GM10266 (cell line): ENCODE measurements around the gene ING3.

Experiments used
- DNase-seq: peaks from one replicate; pipeline ENCODE4 v3.0.0; 2012; ENCODE audit errors: extremely low spot score
- CTCF ChIP-seq: IDR thresholded peaks from 2 replicates; pipeline ENCODE4 v1.5.1; 2012; ENCODE audit warnings: mild to moderate bottlenecking, low read depth; ENCODE audit not compliant: control insufficient read depth, insufficient read depth; ENCODE audit errors: missing control alignments

ING3 gene

GRCh38 chr7:121020989-121021969 lies 70.7 kb downstream of the ING3 start:
- TF ChIP-seq CTCF = no peak
- DNase-seq = no peak

GRCh38 chr7:121023194-121023593 lies 72.6 kb downstream of the ING3 start:
- no peak for TF ChIP-seq CTCF
- DNase-seq = no peak

- TF ChIP-seq CTCF = no peak
- no peak for DNase-seq
These were observed 73.3 kb downstream of the ING3 start for GRCh38 chr7:121023683-121024511.

- no peak for TF ChIP-seq CTCF
- DNase-seq = no peak
These were observed 74.0 kb downstream of the ING3 start for GRCh38 chr7:121024611-121025010.

GRCh38 chr7:121026159-121026558 lies 75.6 kb downstream of the ING3 start:
- no peak for DNase-seq
- TF ChIP-seq CTCF = no peak

GRCh38 chr7:121026577-121027111 lies 76.1 kb downstream of the ING3 start:
- TF ChIP-seq CTCF = no peak
- DNase-seq = no peak
